H1 (cell line): Measurements from ENCODE around the gene SMYD3. TPM values are rescaled to one million over a fixed set of nuclear protein-coding genes. Genes with fewer than 3 reads are reported as not detected.

Experiments
- CTCF ChIA-PET: fragments of 300-600 bp; sonication (Branson Sonifier 250); formaldehyde crosslinking; loops from one replicate; lab custom pipeline; 2021; ENCODE audit not compliant: partially characterized antibody; lab: Charles Lee
- POLR2A ChIA-PET: fragments of 300-600 bp; sonication (Branson Sonifier 250); formaldehyde crosslinking; loops from one replicate; lab custom pipeline; 2021; ENCODE audit warnings: inconsistent platforms; ENCODE audit not compliant: partially characterized antibody; lab: Charles Lee
- DNase-seq, 2 experiments: peaks; one replicate each; pipeline versions ENCODE4 v3.0.0 to v3.0.0-alpha.2; 2010 to 2022; ENCODE audit warnings: low spot score in 2 of 2, low read depth in 1 of 2, mixed read lengths in 1 of 2
- FAIRE-seq: peaks from 2 replicates; lab custom pipeline; 2011; peaks lifted over from hg19 to GRCh38; lab: Jason Lieb, UNC
- H2AFZ ChIP-seq: 2 replicates; pipeline ENCODE4 v1.8.1; 2012; ENCODE audit warnings: low read length, inconsistent platforms
- H2AK5ac ChIP-seq: 2 replicates; pipeline ENCODE4 v1.6.1; 2013; ENCODE audit warnings: low read depth, low read length
- H2BK120ac ChIP-seq: replicated peaks from 2 replicates; pipeline ENCODE3; 2013; ENCODE audit warnings: low read depth, low read length, inconsistent platforms
- H2BK12ac ChIP-seq: 2 replicates; pipeline ENCODE4 v1.6.1; 2013; ENCODE audit warnings: low read depth, low read length
- H2BK15ac ChIP-seq: 2 replicates; pipeline ENCODE4 v1.6.1; 2013; ENCODE audit warnings: low read length
- H2BK20ac ChIP-seq: 2 replicates; pipeline ENCODE4 v1.6.1; 2013; ENCODE audit warnings: low read length
- H2BK5ac ChIP-seq: 2 replicates; pipeline ENCODE4 v1.6.1; 2013; ENCODE audit warnings: low read depth, low read length
- H3K14ac ChIP-seq: 2 replicates; pipeline ENCODE4 v1.6.1; 2013; ENCODE audit warnings: inconsistent platforms; ENCODE audit not compliant: insufficient read length
- H3K18ac ChIP-seq: 2 replicates; pipeline ENCODE4 v1.6.1; 2013; ENCODE audit warnings: low read length; ENCODE audit errors: extremely low read depth
- H3K23ac ChIP-seq: 2 replicates; pipeline ENCODE4 v1.6.1; 2013; ENCODE audit warnings: inconsistent platforms; ENCODE audit not compliant: insufficient read length
- H3K23me2 ChIP-seq: 2 replicates; pipeline ENCODE4 v1.6.1; 2013; ENCODE audit warnings: low read depth, low read length
- H3K27ac ChIP-seq: 2 replicates; pipeline ENCODE4 v1.6.1; 2011; ENCODE audit warnings: low read depth, low read length, inconsistent platforms
- H3K27me3 ChIP-seq, 4 experiments: replicated peaks in 1 of 4; 1 replicate in 1 of 4; 2 replicates in 3 of 4; pipeline versions ENCODE4 v1.6.1 to v1.8.1; 2011 to 2013; ENCODE audit warnings: low read length in 3 of 4, mild to moderate bottlenecking in 3 of 4, inconsistent platforms in 2 of 4, mixed read lengths in 2 of 4, moderate library complexity in 1 of 4; ENCODE audit not compliant: control insufficient read depth in 3 of 4, insufficient read depth in 3 of 4; ENCODE audit errors: extremely low read depth in 1 of 4
- H3K36me3 ChIP-seq, 4 experiments: 2 replicates each; pipeline versions ENCODE4 v1.6.1 to v1.8.1; 2011 to 2013; ENCODE audit warnings: mild to moderate bottlenecking in 4 of 4, low read length in 3 of 4, moderate library complexity in 2 of 4, control low read depth in 1 of 4, inconsistent platforms in 1 of 4; ENCODE audit not compliant: insufficient read depth in 4 of 4, control insufficient read depth in 2 of 4
- H3K4ac ChIP-seq: replicated peaks from 2 replicates; pipeline ENCODE3; 2013; ENCODE audit warnings: low read length, low read depth, mixed read lengths, inconsistent platforms; ENCODE audit not compliant: insufficient read length
- H3K4me1 ChIP-seq, 4 experiments: replicated peaks in 1 of 4; 1 replicate in 1 of 4; 2 replicates in 3 of 4; pipeline versions ENCODE4 v1.6.1 to v1.8.1; 2011 to 2013; ENCODE audit warnings: low read length in 3 of 4, inconsistent platforms in 2 of 4, mixed read lengths in 1 of 4; ENCODE audit not compliant: insufficient read depth in 4 of 4, control insufficient read depth in 3 of 4
- H3K4me2 ChIP-seq, 2 experiments: 2 replicates each; pipeline versions ENCODE4 v1.6.1 to v1.8.1; 2011 to 2013; ENCODE audit warnings: low read depth in 2 of 2, low read length in 2 of 2, control low read depth in 1 of 2, inconsistent platforms in 1 of 2, mild to moderate bottlenecking in 1 of 2; ENCODE audit not compliant: insufficient read depth in 1 of 2
- H3K4me3 ChIP-seq, 4 experiments: fragments of 200-600, 300-600 bp in 1 of 4; sonication (generic), shearing (Covaris generic), sonication (Bioruptor Twin) in 1 of 4; 2 replicates each; pipeline versions ENCODE4 v1.5.1 to v1.8.1; 2011 to 2016; ENCODE audit warnings: low read length in 4 of 4, low read depth in 3 of 4, control low read depth in 2 of 4, inconsistent platforms in 2 of 4, mild to moderate bottlenecking in 2 of 4, mixed read lengths in 1 of 4, moderate library complexity in 1 of 4; ENCODE audit not compliant: insufficient read depth in 2 of 4; ENCODE audit errors: extremely low read depth in 1 of 4
- H3K56ac ChIP-seq: replicated peaks from 2 replicates; pipeline ENCODE3; 2013; ENCODE audit warnings: low read depth, mild to moderate bottlenecking, mixed read lengths, low read length, inconsistent platforms; ENCODE audit not compliant: insufficient read length
- H3K79me1 ChIP-seq: 2 replicates; pipeline ENCODE4 v1.6.1; 2013; ENCODE audit warnings: low read depth, low read length, control low read depth
- H3K79me2 ChIP-seq, 2 experiments: 2 replicates each; pipeline versions ENCODE4 v1.6.1 to v1.8.1; 2012 to 2013; ENCODE audit warnings: low read length in 2 of 2, mild to moderate bottlenecking in 2 of 2, inconsistent platforms in 1 of 2; ENCODE audit not compliant: insufficient read depth in 2 of 2, control insufficient read depth in 1 of 2
- H3K9ac ChIP-seq, 4 experiments: replicated peaks in 1 of 4; 1 replicate in 1 of 4; 2 replicates in 3 of 4; pipeline versions ENCODE4 v1.6.1 to v1.8.1; 2011 to 2013; ENCODE audit warnings: low read depth in 3 of 4, low read length in 3 of 4, control low read depth in 2 of 4, mild to moderate bottlenecking in 2 of 4, moderate library complexity in 2 of 4, inconsistent platforms in 1 of 4; ENCODE audit errors: extremely low read depth in 1 of 4
- H3K9me3 ChIP-seq, 2 experiments: 2 replicates each; pipeline versions ENCODE4 v1.6.1 to v1.8.1; 2012 to 2013; ENCODE audit warnings: mild to moderate bottlenecking in 2 of 2, moderate library complexity in 2 of 2, control low read depth in 1 of 2, inconsistent platforms in 1 of 2, low read depth in 1 of 2, low read length in 1 of 2, mixed read lengths in 1 of 2; ENCODE audit not compliant: insufficient read depth in 2 of 2
- H4K20me1 ChIP-seq, 2 experiments: replicated peaks in 1 of 2; 2 replicates each; pipeline versions ENCODE3 to v1.8.1; 2011 to 2013; ENCODE audit warnings: inconsistent platforms in 2 of 2, low read length in 2 of 2, mild to moderate bottlenecking in 1 of 2; ENCODE audit not compliant: insufficient read depth in 2 of 2, control insufficient read depth in 1 of 2
- H4K5ac ChIP-seq: 2 replicates; pipeline ENCODE4 v1.6.1; 2013; ENCODE audit warnings: low read length, low read depth, mixed read lengths, inconsistent platforms; ENCODE audit not compliant: insufficient read length
- H4K8ac ChIP-seq: 2 replicates; pipeline ENCODE4 v1.8.0; 2013; ENCODE audit warnings: mild to moderate bottlenecking, moderate library complexity, low read length, inconsistent platforms; ENCODE audit not compliant: insufficient read depth; ENCODE audit errors: extremely low read depth
- H4K91ac ChIP-seq: replicated peaks from 2 replicates; pipeline ENCODE3; 2013; ENCODE audit warnings: low read length, mixed read lengths, inconsistent platforms; ENCODE audit not compliant: insufficient read length
- EP300 ChIP-seq, 2 experiments: IDR thresholded peaks; 1 replicate in 1 of 2; 2 replicates in 1 of 2; pipeline ENCODE4 v1.6.1; 2011 to 2012; ENCODE audit warnings: low read depth in 2 of 2, low read length in 2 of 2, mild to moderate bottlenecking in 2 of 2, borderline replicate concordance in 1 of 2, inconsistent platforms in 1 of 2, moderate library complexity in 1 of 2
- EZH2 ChIP-seq: fragments of 200-600 bp; sonication (generic); IDR thresholded peaks from 2 replicates; pipeline ENCODE4 v1.7.1; 2012; ENCODE audit warnings: low read depth, mild to moderate bottlenecking, moderate library complexity, low read length, inconsistent platforms; ENCODE audit not compliant: severe bottlenecking
- GTF2F1 ChIP-seq: IDR thresholded peaks from 2 replicates; pipeline ENCODE4 v1.6.1; 2012; ENCODE audit warnings: low read depth, low read length, improper control_type of control experiment, borderline replicate concordance
- NANOG ChIP-seq: IDR thresholded peaks from 2 replicates; pipeline ENCODE4 v1.6.1; 2011; ENCODE audit warnings: low read length, low read depth, mild to moderate bottlenecking, inconsistent platforms; ENCODE audit not compliant: insufficient read depth, poor library complexity, severe bottlenecking
- RFX5 ChIP-seq: IDR thresholded peaks from 2 replicates; pipeline ENCODE4 v1.6.1; 2011; ENCODE audit warnings: low read depth, low read length, improper control_type of control experiment, borderline replicate concordance
- RNF2 ChIP-seq: fragments of 200-900, 300-1000 bp; sonication (generic); IDR thresholded peaks from 2 replicates; pipeline ENCODE4 v1.7.1; 2016; ENCODE audit warnings: borderline replicate concordance, low read depth, mild to moderate bottlenecking, antibody characterized with exemption, low read length; ENCODE audit not compliant: poor library complexity, severe bottlenecking; ENCODE audit errors: missing control alignments
- SP2 ChIP-seq: IDR thresholded peaks from 2 replicates; pipeline ENCODE4 v1.6.1; 2012; ENCODE audit warnings: mild to moderate bottlenecking, low read length, inconsistent platforms
- TCF12 ChIP-seq: IDR thresholded peaks from 2 replicates; pipeline ENCODE4 v1.6.1; 2011; ENCODE audit warnings: low read depth, mild to moderate bottlenecking, low read length
- WGBS, 2 experiments: shearing (Covaris generic) in 1 of 2; methylation state at CpG; one replicate each; pipeline versions ENCODE4 v1.1.6 to v1.1.7; 2013 to 2015; ENCODE audit warnings: low lambda C conversion rate in 2 of 2, mixed read lengths in 2 of 2, inconsistent platforms in 1 of 2, low coverage in 1 of 2, missing lambda C conversion rate in 1 of 2; ENCODE audit not compliant: insufficient replicate concordance in 2 of 2, insufficient coverage in 1 of 2, insufficient read length in 1 of 2; ENCODE audit errors: extremely low coverage in 1 of 2, missing lambda C conversion rate in 1 of 2; 5-methylcytosine and 5-hydroxymethylcytosine counted together
- polyA plus RNA-seq, 7 experiments: library from polyadenylated mRNA; depleted of rRNA in 3 of 7; stranded (reverse) in 5 of 7; unstranded in 2 of 7; fragments of >200 nt in 5 of 7; fragments of 200-250 nt in 2 of 7; gene quantifications; 1 replicate in 5 of 7; 2 replicates in 1 of 7; 4 replicates in 1 of 7; pipeline versions ENCODE4 v1.2.1 to v1.2.3, GENCODE V29; 2011 to 2013; ENCODE audit warnings: missing spikeins in 2 of 7, mixed read lengths in 2 of 7
- total RNA-seq: library from RNA; stranded (reverse); fragmentation: NEBNext Ultra II Directional; extraction: Animal tissue kit (Norgen Biotek cat#: 25700); gene quantifications from 2 replicates; pipeline ENCODE4 v1.2.1, GENCODE V29; 2021
- TF ChIP-seq, protein P1 (sequence below), 3 experiments: IDR thresholded peaks; 1 replicate in 2 of 3; 2 replicates in 1 of 3; pipeline versions ENCODE4 v1.5.1 to v1.6.1; 2011; ENCODE audit warnings: low read length in 3 of 3, mild to moderate bottlenecking in 3 of 3, inconsistent platforms in 2 of 3, low read depth in 1 of 3, moderate library complexity in 1 of 3; ENCODE audit not compliant: insufficient read depth in 1 of 3; ENCODE audit errors: control extremely low read depth in 1 of 3
- TF ChIP-seq, protein P2 (sequence below): IDR thresholded peaks from 2 replicates; pipeline ENCODE4 v1.6.1; 2012; ENCODE audit warnings: inconsistent platforms

The SMYD3 gene
- total and polyA plus RNA-seq, 2 of the 8 experiments (the other 6 are each of a cell fraction or from before 2014, with no cell fraction given), result 17.3 to 25.4 TPM

DNA sequence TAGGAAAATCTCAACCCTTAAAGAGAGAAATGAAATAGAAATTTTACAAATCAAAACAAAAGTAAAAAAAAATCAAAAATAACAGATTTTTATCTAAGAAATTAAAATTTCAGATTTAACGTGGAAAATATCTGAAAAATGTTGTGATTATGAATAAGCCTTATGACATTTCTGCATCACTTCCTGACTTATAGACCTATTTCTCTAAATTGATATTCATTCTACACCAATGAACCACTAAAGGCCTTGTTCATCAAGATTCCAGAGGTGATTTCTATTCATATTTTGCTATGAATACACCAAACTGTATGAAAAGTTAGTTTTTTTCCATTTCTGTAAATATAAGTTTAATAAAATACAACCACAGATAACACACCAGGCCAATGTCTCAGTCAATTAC, 261.5 kb downstream of the SMYD3 start:
- Histone ChIP-seq H2BK15ac (no peak overlapping the region), H3K4me1 (no peaks in the 10 kb centered on the region), H2BK5ac (no peak overlapping the region), H3K4me3 (no peak overlapping the region), H4K20me1 (no peaks in the 10 kb centered on the region), H3K14ac (no peak overlapping the region), H3K18ac (no peak overlapping the region), H2AFZ (no peak overlapping the region), H3K56ac (no peak overlapping the region), H3K9ac (no peak overlapping the region), H4K91ac (no peak overlapping the region), H3K36me3 (no peaks in the 10 kb centered on the region), H3K79me2 (no peaks in the 10 kb centered on the region), H3K4me2 (no peak overlapping the region), H3K27me3 (no peaks in the 10 kb centered on the region), H3K79me1 (no peaks in the 10 kb centered on the region), H3K23ac (no peak overlapping the region), H2BK20ac (no peak overlapping the region), H3K4ac (no peak overlapping the region), H3K27ac (no peak overlapping the region), H3K9me3 (no peaks in the 10 kb centered on the region), H2BK120ac (no peak overlapping the region), H4K8ac (no peak overlapping the region), H3K23me2 (no peaks in the 10 kb centered on the region), H2AK5ac (no peak overlapping the region), H2BK12ac (no peak overlapping the region), H4K5ac (no peak overlapping the region)
- DNase-seq (no peak), FAIRE-seq (no peak)
- ChIA-PET CTCF (no interaction called here), POLR2A (no interaction called here)
- WGBS, 2 experiments, result 90% methylated on average over 1 of the region's 1 CpG; no CpG with 5 or more reads in 1 of the 2 experiments
- TF ChIP-seq EZH2 (no peak), SP2 (no peak), EP300 (IDR thresholded peaks at IDR 0.05; ENCODE audit: borderline replicate concordance in 1 of 2, low read depth in 2 of 2, low read length in 2 of 2) (no peak), GTF2F1 (no peak), NANOG (no peak), RFX5 (no peak), TCF12 (no peak), RNF2 (no peak)
- TF ChIP-seq, protein P1, sequence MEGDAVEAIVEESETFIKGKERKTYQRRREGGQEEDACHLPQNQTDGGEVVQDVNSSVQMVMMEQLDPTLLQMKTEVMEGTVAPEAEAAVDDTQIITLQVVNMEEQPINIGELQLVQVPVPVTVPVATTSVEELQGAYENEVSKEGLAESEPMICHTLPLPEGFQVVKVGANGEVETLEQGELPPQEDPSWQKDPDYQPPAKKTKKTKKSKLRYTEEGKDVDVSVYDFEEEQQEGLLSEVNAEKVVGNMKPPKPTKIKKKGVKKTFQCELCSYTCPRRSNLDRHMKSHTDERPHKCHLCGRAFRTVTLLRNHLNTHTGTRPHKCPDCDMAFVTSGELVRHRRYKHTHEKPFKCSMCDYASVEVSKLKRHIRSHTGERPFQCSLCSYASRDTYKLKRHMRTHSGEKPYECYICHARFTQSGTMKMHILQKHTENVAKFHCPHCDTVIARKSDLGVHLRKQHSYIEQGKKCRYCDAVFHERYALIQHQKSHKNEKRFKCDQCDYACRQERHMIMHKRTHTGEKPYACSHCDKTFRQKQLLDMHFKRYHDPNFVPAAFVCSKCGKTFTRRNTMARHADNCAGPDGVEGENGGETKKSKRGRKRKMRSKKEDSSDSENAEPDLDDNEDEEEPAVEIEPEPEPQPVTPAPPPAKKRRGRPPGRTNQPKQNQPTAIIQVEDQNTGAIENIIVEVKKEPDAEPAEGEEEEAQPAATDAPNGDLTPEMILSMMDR (IDR thresholded peaks at IDR 0.05; ENCODE audit: control extremely low read depth in 1 of 3, insufficient read depth in 1 of 3, low read depth in 1 of 3, low read length in 3 of 3), result no peak
- TF ChIP-seq, protein P2, sequence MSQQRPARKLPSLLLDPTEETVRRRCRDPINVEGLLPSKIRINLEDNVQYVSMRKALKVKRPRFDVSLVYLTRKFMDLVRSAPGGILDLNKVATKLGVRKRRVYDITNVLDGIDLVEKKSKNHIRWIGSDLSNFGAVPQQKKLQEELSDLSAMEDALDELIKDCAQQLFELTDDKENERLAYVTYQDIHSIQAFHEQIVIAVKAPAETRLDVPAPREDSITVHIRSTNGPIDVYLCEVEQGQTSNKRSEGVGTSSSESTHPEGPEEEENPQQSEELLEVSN, result no peak
